NCI-H2171 treated with DMSO at 0.1 percent for 48 hours (cell line): Measurements from ENCODE around the gene CCDC73.

Source experiments
- DNase-seq: peaks from one replicate; lab custom pipeline; 2025; lab: John Stamatoyannopoulos, UW

Gene CCDC73

DNA sequence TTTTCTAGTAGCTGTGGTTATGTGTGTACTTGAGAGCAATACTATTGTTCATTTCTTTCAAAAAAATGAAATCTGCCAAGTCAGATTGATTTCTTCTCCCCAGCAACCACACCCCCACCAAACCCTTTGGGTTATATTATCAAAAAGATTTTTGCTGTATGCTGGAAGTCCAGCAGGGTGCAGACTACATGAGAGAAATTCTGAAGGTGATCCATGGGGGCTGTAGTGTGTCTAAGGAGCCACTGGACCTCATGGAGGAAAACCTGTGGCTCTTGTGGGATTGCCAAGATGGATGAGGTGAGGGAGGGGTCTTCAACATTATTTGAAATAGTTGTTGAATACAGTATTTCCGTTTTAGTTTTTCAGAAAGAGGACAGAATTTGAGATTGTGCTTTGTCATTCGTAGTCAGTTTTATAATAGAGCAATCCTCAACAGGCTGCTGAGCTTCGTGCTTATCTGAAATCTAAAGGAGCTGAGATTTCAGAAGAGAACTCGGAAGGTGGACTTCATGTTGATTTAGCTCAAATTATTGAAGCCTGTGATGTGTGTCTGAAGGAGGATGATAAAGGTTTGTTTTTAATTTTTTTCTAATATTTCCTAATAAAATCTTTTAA lies 207.8 kb downstream of the CCDC73 start:
- no peak for DNase-seq

DNA sequence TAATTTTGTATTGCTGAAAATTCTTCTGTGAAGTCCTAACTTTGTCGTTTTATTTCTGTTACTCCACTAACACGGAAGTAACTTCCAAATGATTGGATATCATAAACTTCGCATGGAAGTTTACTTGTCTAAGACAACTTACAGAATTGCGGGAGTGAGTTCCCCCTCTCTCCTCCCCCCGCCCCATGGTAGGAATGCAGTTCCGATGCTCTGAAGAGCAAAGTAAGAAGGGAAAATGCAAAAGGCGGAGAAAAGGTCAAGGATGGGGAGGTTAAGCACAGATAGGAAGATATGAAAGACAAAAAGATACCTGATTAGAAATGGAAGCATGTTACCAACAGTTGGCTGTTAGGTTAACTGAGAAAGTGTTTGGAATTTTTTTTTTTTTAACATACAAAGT lies 209.5 kb downstream of the CCDC73 start:
- no peak for DNase-seq

DNA sequence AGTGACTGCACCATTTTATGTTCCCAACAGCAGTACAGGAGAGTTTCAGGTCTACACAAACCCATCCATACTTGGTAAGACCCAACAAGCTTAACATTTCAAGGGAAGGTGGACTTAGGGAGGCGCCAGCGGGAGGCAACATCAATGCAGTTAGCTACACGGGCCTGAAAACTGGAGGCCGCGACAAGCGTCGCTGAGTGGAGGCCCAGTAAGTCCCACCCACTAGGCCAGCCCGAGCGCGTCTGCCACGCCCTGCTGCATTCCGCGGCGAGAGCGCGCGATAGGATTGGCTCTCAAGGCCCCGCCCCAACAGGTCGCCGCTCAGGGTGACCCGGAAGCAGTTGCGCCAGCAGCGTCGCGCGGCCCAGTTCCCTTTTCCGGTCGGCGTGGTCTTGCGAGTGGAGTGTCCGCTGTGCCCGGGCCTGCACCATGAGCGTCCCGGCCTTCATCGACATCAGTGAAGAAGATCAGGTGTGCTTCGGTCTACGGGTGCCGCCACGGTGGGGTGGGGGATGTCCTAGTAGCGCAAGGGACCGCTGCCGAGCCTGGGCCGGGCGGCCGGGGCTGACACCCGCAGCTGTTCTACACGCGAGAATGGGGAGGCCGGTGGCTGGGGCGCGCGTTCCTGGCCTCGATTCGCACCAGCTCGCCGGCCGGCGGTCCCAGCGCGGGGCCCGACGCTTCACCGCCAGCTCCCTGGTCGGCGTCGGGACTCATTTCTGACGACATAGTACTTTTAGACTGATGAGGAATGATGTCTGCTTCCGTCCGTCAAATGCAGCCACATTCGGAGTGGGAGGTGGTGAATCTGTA lies 210.8 kb downstream of the CCDC73 start, which contains the start of gene EIF3M:
Gene EIF3M (plus strand): TSS at position 373 of the 813 bp plus-strand sequence. CDS start 57 bp downstream, at position 430.
- DNase-seq, result peak; percentile 100

- DNase-seq, result no peak
These were observed 212.9 kb downstream of the CCDC73 start for GRCh38 chr11:32581556-32581955.

- no peak for DNase-seq
These were observed 213.5 kb downstream of the CCDC73 start for GRCh38 chr11:32580967-32581366.

DNA sequence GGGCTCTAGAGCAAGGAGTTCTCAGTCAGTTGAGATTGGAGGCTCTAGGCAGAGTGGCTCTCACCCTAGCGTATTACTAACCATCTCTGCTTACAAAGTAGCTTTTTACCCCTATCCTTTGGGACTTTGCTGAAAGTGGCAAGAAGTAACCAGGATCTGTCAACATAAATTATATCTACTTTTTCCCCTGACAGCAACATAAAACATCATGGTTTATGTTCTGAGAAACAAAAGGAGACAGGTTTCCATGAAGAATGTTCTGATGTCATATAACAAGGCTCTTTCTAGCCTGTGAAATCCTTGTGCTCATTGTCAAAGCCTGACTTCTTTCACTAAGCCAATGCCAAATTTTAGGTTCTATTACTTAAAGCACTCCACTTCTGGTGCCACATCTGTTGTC lies 218.0 kb downstream of the CCDC73 start:
- DNase-seq, result no peak

DNA sequence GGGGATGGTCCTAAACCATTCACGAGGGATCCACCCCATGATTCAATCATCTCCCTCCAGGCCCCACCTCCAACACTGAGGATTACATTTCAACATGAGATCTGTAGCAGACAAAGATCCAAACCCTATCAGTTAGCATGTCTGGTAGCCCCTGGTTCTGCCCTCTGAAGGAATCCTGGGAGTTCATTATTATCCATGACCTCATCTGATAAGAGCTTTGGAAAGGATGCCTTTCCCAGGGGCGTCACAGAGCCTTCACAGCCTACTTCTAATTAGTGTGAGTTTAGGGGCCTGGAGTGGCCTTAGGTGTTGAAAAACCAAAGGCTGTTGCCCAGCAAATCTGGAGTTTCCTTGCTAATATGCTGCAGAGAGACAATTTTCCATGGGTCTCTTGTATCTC lies 219.4 kb downstream of the CCDC73 start:
- DNase-seq, result no peak

DNA sequence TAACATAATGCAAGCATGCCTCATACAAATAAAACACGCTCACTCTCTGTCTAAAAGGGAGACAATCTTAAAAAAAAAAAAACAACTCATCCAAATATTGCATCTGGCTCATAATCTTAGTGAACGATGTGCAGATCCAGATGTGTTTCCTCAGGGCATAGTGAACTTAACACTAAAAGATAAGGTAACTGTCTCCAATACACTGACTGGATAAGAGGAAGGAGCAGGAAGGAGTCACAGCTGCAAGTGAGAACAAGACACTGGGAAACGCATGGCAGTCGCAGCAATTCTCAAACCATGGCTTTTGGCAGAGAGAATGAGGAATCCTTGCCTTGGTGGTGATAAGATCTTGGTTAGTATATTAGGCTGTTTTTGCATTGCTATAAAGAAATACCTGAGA lies 220.0 kb downstream of the CCDC73 start:
- DNase-seq, result no peak

- no peak for DNase-seq
These were observed 221.2 kb downstream of the CCDC73 start for GRCh38 chr11:32573228-32573627.

DNA sequence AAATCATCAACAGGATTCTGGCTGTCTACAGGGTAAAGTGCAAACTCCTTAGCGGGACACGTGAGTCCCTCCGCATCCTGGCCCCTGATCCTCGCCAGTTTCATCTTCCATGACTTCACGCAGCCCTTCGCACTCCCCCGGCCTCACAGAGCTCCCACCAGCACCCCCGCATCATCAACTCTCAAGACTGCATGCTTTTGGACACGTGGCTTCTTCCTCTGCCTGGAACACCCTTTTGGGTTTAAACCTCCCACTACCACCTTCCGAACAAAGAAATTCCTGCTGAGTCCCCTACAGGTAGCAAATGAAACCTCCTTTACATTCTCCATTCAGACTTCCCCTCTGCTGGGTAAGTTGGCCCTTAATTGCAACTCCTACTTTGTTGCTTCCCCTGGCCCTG lies 223.4 kb downstream of the CCDC73 start:
- DNase-seq, result no peak

- no peak for DNase-seq
These were observed 225.1 kb downstream of the CCDC73 start for GRCh38 chr11:32569313-32569881.

DNA sequence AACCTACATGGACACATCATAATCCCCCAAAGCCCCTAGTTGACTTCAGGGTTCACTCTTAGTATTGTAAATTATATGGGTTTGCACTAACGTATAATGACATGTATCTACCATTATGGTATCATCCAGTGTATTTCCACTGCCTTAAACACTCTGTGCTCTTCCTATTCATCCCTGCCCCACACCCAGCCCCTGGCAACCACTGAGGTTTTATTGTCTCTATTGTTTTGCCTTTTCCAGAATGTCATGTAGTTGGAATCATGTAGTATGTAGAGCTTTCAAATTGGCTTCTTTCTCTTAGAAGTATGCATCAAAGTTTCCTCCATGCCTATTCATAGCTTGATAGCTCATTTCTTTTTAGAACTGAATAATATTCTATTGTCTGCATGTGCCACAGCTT lies 227.3 kb downstream of the CCDC73 start:
- DNase-seq, result no peak

GRCh38 chr11:32566517-32566916 lies 227.9 kb downstream of the CCDC73 start:
- no peak for DNase-seq

DNA sequence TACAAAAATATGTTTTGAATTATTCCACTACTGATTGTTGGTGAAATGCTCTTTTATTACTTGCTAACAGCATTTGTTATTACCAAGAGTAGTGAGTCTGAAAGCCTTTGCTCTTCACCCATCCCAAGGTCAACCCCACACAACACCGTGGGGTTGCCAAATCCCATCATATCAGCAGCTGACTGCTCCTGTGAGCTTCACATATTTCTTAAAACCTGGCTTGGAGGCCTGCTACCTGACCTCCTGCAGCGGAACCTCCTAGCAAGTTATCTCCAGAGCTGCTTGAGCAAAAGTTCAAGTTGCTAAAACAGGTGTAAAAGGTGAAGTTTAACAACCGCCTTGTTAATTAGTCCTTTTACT lies 230.9 kb downstream of the CCDC73 start:
- DNase-seq, result no peak

GRCh38 chr11:32562839-32563599 lies 231.4 kb downstream of the CCDC73 start:
- DNase-seq, result no peak

GRCh38 chr11:32561835-32562234 lies 232.6 kb downstream of the CCDC73 start:
- no peak for DNase-seq

DNA sequence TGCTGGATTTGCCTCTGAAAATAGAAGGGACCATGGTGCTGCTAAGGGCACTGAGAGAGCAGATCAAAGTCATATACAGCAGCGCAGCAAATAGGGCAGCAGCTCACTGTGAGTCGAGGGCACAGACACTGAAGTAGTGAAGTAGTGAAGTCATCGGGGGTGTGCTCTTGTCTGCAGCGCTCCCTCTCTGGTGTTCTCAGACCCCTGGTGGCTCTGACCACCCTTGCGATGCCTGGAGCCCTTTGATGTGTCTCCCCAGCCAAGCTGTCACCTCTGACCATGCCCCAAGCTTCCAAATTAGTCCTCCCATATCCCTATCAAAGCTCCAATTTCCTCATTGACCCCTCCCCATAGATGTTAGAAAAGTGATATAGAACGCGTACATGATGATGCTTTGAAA lies 238.6 kb downstream of the CCDC73 start:
- no peak for DNase-seq

GRCh38 chr11:32555091-32555490 lies 239.4 kb downstream of the CCDC73 start:
- DNase-seq, result no peak
